HG03354 (cell line): ENCODE measurements around the gene UNC80.
"Not testable (repeated sequence)": the region's sequence is repeated elsewhere in the genome, so short reads cannot be mapped to it uniquely, and the experiment has no call there.

ENCODE experiments used
- ATAC-seq: cut with Tn5 transposase; IDR thresholded peaks from one replicate; pipeline ENCODE4 v1.9.1; 2021; ENCODE audit warnings: mild to moderate bottlenecking; ENCODE audit not compliant: unreplicated experiment, poor library complexity, severe bottlenecking

Gene UNC80

GRCh38 chr2:209795425-209795824 lies 23.8 kb downstream of the UNC80 start:
- not testable (repeated sequence) for ATAC-seq

- no peak for ATAC-seq
These were observed 33.7 kb downstream of the UNC80 start for GRCh38 chr2:209805351-209805750.

GRCh38 chr2:209806318-209806717 lies 34.7 kb downstream of the UNC80 start:
- ATAC-seq, result no peak

- no peak for ATAC-seq
These were observed 36.9 kb downstream of the UNC80 start for GRCh38 chr2:209808521-209808920.

- no peak for ATAC-seq
These were observed 37.6 kb downstream of the UNC80 start for GRCh38 chr2:209809256-209809655.

- ATAC-seq, result no peak
These were observed 46.2 kb downstream of the UNC80 start for GRCh38 chr2:209817844-209818271.

GRCh38 chr2:209818939-209819338 lies 47.3 kb downstream of the UNC80 start:
- ATAC-seq, result no peak

- ATAC-seq, result no peak
These were observed 50.2 kb downstream of the UNC80 start for GRCh38 chr2:209821806-209822205.

GRCh38 chr2:209823484-209823883 lies 51.9 kb downstream of the UNC80 start:
- no peak for ATAC-seq

GRCh38 chr2:209824391-209824790 lies 52.8 kb downstream of the UNC80 start:
- ATAC-seq, result no peak

GRCh38 chr2:209830722-209831465 lies 59.3 kb downstream of the UNC80 start:
- no peak for ATAC-seq

- ATAC-seq, result no peak
These were observed 63.1 kb downstream of the UNC80 start for GRCh38 chr2:209834767-209835166.

- ATAC-seq, result no peak
These were observed 68.8 kb downstream of the UNC80 start for GRCh38 chr2:209840434-209840833.

GRCh38 chr2:209845666-209846065 lies 74.0 kb downstream of the UNC80 start:
- ATAC-seq, result no peak

- ATAC-seq, result no peak
These were observed 93.2 kb downstream of the UNC80 start for GRCh38 chr2:209864716-209865295.

- ATAC-seq, result no peak
These were observed 96.8 kb downstream of the UNC80 start for GRCh38 chr2:209868271-209868994.

- ATAC-seq, result no peak
These were observed 98.4 kb downstream of the UNC80 start for GRCh38 chr2:209870067-209870466.

- ATAC-seq, result no peak
These were observed 101.0 kb downstream of the UNC80 start for GRCh38 chr2:209872675-209873074.

GRCh38 chr2:209875270-209875669 lies 103.6 kb downstream of the UNC80 start:
- no peak for ATAC-seq

- no peak for ATAC-seq
These were observed 104.6 kb downstream of the UNC80 start for GRCh38 chr2:209876211-209876610.

GRCh38 chr2:209878701-209879100 lies 107.1 kb downstream of the UNC80 start:
- no peak for ATAC-seq
